KMS-11 (cell line): Measurements from ENCODE around the gene HOXB2.

ENCODE experiments used
- H2AFZ ChIP-seq: fragments of 200-600 bp; sonication (generic); 2 replicates; pipeline ENCODE4 v1.6.1; 2016; ENCODE audit warnings: antibody characterized with exemption, mixed run types, low read depth
- H3K27ac ChIP-seq: fragments of 200-600 bp; sonication (generic); 2 replicates; pipeline ENCODE4 v1.6.1; 2016; ENCODE audit warnings: mild to moderate bottlenecking, mixed run types
- H3K27me3 ChIP-seq: fragments of 200-600 bp; sonication (generic); 2 replicates; pipeline ENCODE4 v1.6.1; 2017; ENCODE audit warnings: mild to moderate bottlenecking, low read depth, mixed run types, moderate library complexity; ENCODE audit not compliant: insufficient read depth
- H3K36me3 ChIP-seq: fragments of 200-600 bp; sonication (generic); 2 replicates; pipeline ENCODE4 v1.6.1; 2017; ENCODE audit warnings: mild to moderate bottlenecking, mixed run types; ENCODE audit not compliant: insufficient read depth
- H3K4me1 ChIP-seq: fragments of 200-600 bp; sonication (generic); 2 replicates; pipeline ENCODE4 v1.6.1; 2016; ENCODE audit warnings: mild to moderate bottlenecking, low read depth, mixed run types; ENCODE audit not compliant: poor library complexity, severe bottlenecking
- H3K4me2 ChIP-seq: fragments of 200-600 bp; sonication (generic); 2 replicates; pipeline ENCODE4 v1.7.0; 2016; ENCODE audit warnings: mild to moderate bottlenecking, mixed run types
- H3K4me3 ChIP-seq: fragments of 200-600 bp; sonication (generic); IDR thresholded peaks from 2 replicates; pipeline ENCODE4 v1.6.1; 2017; ENCODE audit warnings: low read depth, low read length, mixed read lengths; ENCODE audit not compliant: insufficient read depth
- H3K79me2 ChIP-seq: fragments of 200-600 bp; sonication (generic); 2 replicates; pipeline ENCODE4 v1.6.1; 2016; ENCODE audit warnings: low read depth, mixed run types; ENCODE audit not compliant: insufficient read depth
- H3K9ac ChIP-seq: fragments of 200-600 bp; sonication (generic); 2 replicates; pipeline ENCODE4 v1.6.1; 2016; ENCODE audit warnings: mild to moderate bottlenecking, mixed run types
- H4K20me1 ChIP-seq: fragments of 200-600 bp; sonication (generic); 2 replicates; pipeline ENCODE4 v1.6.1; 2016; ENCODE audit warnings: mild to moderate bottlenecking, mixed run types; ENCODE audit not compliant: insufficient read depth
- TF ChIP-seq, protein P1 (sequence below): fragments of 200-600 bp; sonication (generic); conservative IDR thresholded peaks from 2 replicates; pipeline ENCODE4 v1.6.1; 2017; ENCODE audit warnings: low read depth, mild to moderate bottlenecking, antibody characterized with exemption, low read length, moderate library complexity, mixed read lengths

Gene HOXB2

DNA sequence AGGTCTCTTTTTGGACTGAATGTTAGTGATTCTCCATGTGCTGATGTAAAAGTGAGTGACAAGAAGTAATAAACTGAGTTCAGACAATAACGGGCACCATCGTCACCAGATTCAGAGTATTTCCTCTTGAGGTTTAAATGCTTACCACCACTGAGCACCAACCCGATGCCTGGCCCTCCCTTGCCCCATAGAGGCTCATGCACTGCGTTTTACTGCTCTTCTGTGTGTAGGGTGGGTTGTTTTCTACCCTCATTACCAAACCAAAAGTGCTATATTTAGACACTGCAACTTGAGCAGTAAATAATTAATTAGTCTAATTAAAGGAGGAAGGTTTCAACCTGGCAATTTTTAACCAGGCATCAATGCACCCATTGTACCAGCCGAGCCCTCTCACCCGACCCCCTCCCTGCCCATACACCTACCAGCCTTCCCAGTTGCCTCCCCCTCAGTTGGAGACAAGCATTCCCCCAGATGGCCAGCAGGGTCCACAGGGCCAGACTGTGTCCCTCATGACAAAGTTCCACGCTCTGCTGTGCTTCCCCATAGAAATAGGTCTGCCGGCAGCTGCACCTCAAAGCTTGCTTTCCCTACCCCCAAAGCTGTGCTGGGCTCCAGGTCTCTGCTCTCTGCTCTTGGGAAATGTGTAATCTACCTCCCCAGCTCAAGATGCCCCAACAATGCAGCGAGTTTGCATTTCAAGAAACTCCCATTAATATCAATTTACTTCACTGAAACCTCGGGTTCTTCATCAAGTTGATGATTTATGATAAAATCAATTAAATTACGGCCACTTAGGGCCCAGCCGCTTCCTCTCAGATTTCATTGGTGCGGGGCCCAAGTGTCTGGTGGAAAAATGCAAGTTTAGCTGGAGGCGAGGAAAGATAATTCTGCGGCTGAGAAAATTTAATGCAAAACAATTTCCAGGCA is 17.2 kb upstream of the HOXB2 start:
- Histone ChIP-seq H3K4me3 (no peak overlapping the region), H3K27ac (no peak overlapping the region), H4K20me1 (no peaks in the 10 kb centered on the region), H3K27me3 (no peaks in the 10 kb centered on the region), H2AFZ (no peak overlapping the region), H3K36me3 (no peaks in the 10 kb centered on the region), H3K4me2 (no peak overlapping the region), H3K79me2 (no peaks in the 10 kb centered on the region), H3K9ac (no peak overlapping the region), H3K4me1 (no peaks in the 10 kb centered on the region)
- TF ChIP-seq, protein P1, sequence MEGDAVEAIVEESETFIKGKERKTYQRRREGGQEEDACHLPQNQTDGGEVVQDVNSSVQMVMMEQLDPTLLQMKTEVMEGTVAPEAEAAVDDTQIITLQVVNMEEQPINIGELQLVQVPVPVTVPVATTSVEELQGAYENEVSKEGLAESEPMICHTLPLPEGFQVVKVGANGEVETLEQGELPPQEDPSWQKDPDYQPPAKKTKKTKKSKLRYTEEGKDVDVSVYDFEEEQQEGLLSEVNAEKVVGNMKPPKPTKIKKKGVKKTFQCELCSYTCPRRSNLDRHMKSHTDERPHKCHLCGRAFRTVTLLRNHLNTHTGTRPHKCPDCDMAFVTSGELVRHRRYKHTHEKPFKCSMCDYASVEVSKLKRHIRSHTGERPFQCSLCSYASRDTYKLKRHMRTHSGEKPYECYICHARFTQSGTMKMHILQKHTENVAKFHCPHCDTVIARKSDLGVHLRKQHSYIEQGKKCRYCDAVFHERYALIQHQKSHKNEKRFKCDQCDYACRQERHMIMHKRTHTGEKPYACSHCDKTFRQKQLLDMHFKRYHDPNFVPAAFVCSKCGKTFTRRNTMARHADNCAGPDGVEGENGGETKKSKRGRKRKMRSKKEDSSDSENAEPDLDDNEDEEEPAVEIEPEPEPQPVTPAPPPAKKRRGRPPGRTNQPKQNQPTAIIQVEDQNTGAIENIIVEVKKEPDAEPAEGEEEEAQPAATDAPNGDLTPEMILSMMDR: no peak

- no peaks in the 10 kb centered on the region for H3K36me3 ChIP-seq
- no peak overlapping the region for H3K4me2 ChIP-seq
- H4K20me1 ChIP-seq: no peaks in the 10 kb centered on the region
- no peaks in the 10 kb centered on the region for H3K79me2 ChIP-seq
- no peaks in the 10 kb centered on the region for H3K4me1 ChIP-seq
- H2AFZ ChIP-seq: no peak overlapping the region
- no peak overlapping the region for H3K27ac ChIP-seq
- H3K9ac ChIP-seq: no peak overlapping the region
- H3K27me3 ChIP-seq: no peaks in the 10 kb centered on the region
- TF ChIP-seq, protein P1: no peak
- no peak overlapping the region for H3K4me3 ChIP-seq
These were observed 15.2 kb upstream of the HOXB2 start for GRCh38 chr17:48559840-48560817.

GRCh38 chr17:48559122-48559839 is 14.4 kb upstream of the HOXB2 start:
- Histone ChIP-seq H3K4me2 (no peak overlapping the region), H3K4me1 (no peaks in the 10 kb centered on the region), H3K27me3 (no peaks in the 10 kb centered on the region)

GRCh38 chr17:48558831-48559121 is 13.9 kb upstream of the HOXB2 start:
- H3K36me3 ChIP-seq: no peaks in the 10 kb centered on the region
- H2AFZ ChIP-seq: no peak overlapping the region
- no peak overlapping the region for H3K4me2 ChIP-seq
- H3K4me1 ChIP-seq: no peaks in the 10 kb centered on the region
- no peaks in the 10 kb centered on the region for H4K20me1 ChIP-seq
- H3K4me3 ChIP-seq: no peak overlapping the region
- H3K27ac ChIP-seq: no peak overlapping the region
- no peak overlapping the region for H3K9ac ChIP-seq
- H3K79me2 ChIP-seq: no peaks in the 10 kb centered on the region
- TF ChIP-seq, protein P1: no peak
- no peaks in the 10 kb centered on the region for H3K27me3 ChIP-seq

More at GRCh38 chr17:48559122-48559839, 14.4 kb upstream of the HOXB2 start:
- no peaks in the 10 kb centered on the region for H4K20me1 ChIP-seq
- H2AFZ ChIP-seq: no peak overlapping the region
- H3K9ac ChIP-seq: no peak overlapping the region
- H3K36me3 ChIP-seq: no peaks in the 10 kb centered on the region
- TF ChIP-seq, protein P1: no peak
- H3K27ac ChIP-seq: no peak overlapping the region
- no peaks in the 10 kb centered on the region for H3K79me2 ChIP-seq
- no peak overlapping the region for H3K4me3 ChIP-seq
